Activated CD4-positive, alpha-beta T cell treated with anti-CD3 and anti-CD28 coated beads for 36 hours (primary cell): ENCODE measurements around the gene TUBB4B. TPM values are rescaled to one million over a fixed set of nuclear protein-coding genes. Genes with fewer than 3 reads are reported as not detected.

Experiments used
- ATAC-seq: fragments of 200-7000 bp; cut with Tn5 transposase; one replicate; pipeline ENCODE4 v1.10.0; 2021; ENCODE audit warnings: mild to moderate bottlenecking, moderate library complexity
- CTCF ChIA-PET: fragments of 350-600 bp; sonication (Branson Sonifier 250); formaldehyde crosslinking; loops from one replicate; lab custom pipeline; 2021; ENCODE audit warnings: antibody characterized with exemption; lab: Charles Lee
- POLR2A ChIA-PET: fragments of 350-600 bp; sonication (Branson Sonifier 250); formaldehyde crosslinking; loops from one replicate; lab custom pipeline; 2021; ENCODE audit warnings: antibody characterized with exemption, inconsistent platforms; lab: Charles Lee
- DNase-seq: peaks from one replicate; pipeline ENCODE4 v3.0.0-alpha.2; 2020
- H3K27ac Mint-ChIP-seq: one replicate; pipeline ENCODE4 v1.8.0; 2021; ENCODE audit warnings: mixed read lengths
- H3K27me3 Mint-ChIP-seq: one replicate; pipeline ENCODE4 v1.8.0; 2021; ENCODE audit warnings: mixed read lengths
- H3K36me3 Mint-ChIP-seq: one replicate; pipeline ENCODE4 v1.8.0; 2021; ENCODE audit warnings: low read depth, mixed read lengths
- H3K4me1 Mint-ChIP-seq: one replicate; pipeline ENCODE4 v1.8.0; 2021; ENCODE audit warnings: mixed read lengths
- H3K4me3 Mint-ChIP-seq: one replicate; pipeline ENCODE4 v1.8.0; 2021; ENCODE audit warnings: mild to moderate bottlenecking, moderate library complexity, mixed read lengths
- H3K9me3 Mint-ChIP-seq: one replicate; pipeline ENCODE4 v1.8.0; 2021; ENCODE audit warnings: low read depth, mixed read lengths
- intact Hi-C, 2 experiments: fragments of 100-400 bp; cut with DNase I in 1 of 2; cut with micrococcal nuclease in 1 of 2; formaldehyde crosslinking; loops; one replicate each; pipeline versions ENCODE4 v1.14.2 to v1.15.1; 2022 to 2024; cut with DNase I, micrococcal nuclease
- total RNA-seq, 2 experiments: library from RNA; stranded (reverse); gene quantifications; one replicate each; pipeline ENCODE4 v1.2.3, GENCODE V29; 2021

TUBB4B gene
- total RNA-seq, 2 experiments from 2014 or later = 264 to 278 TPM

DNA sequence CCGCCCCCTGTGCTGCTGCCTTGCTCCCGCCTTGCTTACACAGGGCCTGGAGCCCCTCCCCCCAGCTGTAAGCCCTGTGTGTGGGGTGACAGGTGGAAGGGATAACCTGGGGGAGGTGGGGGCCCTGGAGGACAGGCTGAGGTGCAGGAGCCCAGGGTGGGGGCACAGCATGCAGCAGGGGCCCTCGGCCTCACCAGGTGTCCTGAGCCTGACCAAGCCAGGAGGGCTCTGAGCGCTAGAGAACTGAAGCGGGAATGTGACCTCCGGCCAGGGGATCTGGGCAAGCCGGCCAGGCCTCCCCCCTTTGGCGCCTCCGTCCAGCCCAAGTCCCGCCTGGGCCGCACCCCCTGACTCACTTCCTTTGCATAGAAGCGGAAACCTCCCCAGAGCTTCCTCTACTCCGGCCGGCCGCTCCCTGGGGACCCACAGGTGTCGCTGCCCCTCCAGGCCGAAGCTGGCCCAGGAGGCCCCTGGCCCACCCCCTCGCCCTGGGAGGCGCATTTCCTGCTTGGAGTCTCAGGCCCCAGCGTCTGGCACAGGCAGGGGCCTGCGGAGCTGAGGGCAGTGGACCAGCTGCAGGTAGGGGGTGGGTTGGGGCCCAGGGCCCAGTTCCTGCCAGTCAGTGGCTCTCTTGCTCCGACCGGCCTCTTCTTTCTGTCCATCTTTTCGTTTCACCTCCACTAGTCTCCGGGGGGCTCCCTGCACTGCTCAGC, 36.4 kb downstream of the TUBB4B start, which contains the start of gene TOR4A:
TSS of gene TOR4A (plus strand) at position 398 of the 713 bp plus-strand sequence. CDS start 964 bp downstream, outside the sequence.
- POLR2A ChIA-PET = interaction anchor here (1.0 kb wide), 1 partner anchor 182 kb away, joined by 3 read pairs; no protein-coding TSS in a partner anchor

DNA sequence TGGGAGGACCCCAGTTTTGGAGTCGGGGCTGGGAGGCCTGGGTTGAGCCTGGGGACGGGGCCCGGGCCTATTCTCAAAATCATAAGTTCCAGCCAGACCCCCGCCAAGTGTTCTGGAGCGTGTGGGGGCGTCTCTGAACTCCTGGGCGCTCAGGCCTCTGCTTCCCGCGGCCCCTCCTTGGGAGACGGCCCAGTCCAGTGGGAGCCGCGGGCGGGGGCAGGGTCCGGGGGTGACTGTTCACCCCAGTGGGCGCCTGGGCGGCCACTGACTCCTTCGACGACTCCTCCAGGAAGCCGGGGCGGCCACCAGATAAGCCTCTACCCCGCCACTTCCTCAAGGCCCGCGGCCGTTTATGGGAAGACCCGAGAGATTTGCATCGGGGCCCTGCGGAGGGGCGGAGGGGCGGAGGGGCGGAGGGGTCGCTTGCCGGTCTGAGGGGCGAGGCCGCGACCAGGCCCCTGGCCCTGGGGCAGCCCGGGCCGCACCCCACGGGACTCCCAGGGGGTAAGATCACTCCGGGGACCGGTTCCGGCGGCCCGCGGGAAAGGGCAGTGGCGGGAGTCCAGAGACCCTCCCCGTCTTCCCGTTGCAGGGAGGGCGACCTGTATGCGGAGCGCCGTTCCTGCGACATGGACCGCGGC, 37.1 kb downstream of the TUBB4B start:
- peak overlapping the region; percentile 61 for H3K4me3 Mint-ChIP-seq
- DNase-seq = no peak
- intact Hi-C loops = no loop called here
- H3K4me1 Mint-ChIP-seq = peaks cover 8% of the 10 kb centered on the region
- H3K27me3 Mint-ChIP-seq = peaks cover 3% of the 10 kb centered on the region
- POLR2A ChIA-PET = interaction anchor here (1.0 kb wide), 1 partner anchor 183 kb away, joined by 3 read pairs; no protein-coding TSS in a partner anchor
- CTCF ChIA-PET = interaction anchor here (0.6 to 1.4 kb wide), 3 partner anchors 9 to 265 kb away, joined by 3 to 6 read pairs (median 5); no protein-coding TSS in a partner anchor
- peak; percentile 14 for ATAC-seq
- no peak overlapping the region for H3K27ac Mint-ChIP-seq
- H3K9me3 Mint-ChIP-seq = no peaks in the 10 kb centered on the region
- peaks cover 4% of the 10 kb centered on the region for H3K36me3 Mint-ChIP-seq

More for the DNA sequence above, 36.4 kb downstream of the TUBB4B start, which contains the start of gene TOR4A:
- Mint-ChIP-seq H3K27me3 (peaks cover 1% of the 10 kb centered on the region), H3K27ac (no peak within 1 kb of the TSS), H3K4me3 (peak within 1 kb of the TSS; percentile 61), H3K36me3 (peaks cover 4% of the 10 kb centered on the region), H3K9me3 (no peaks in the 10 kb centered on the region), H3K4me1 (peaks cover 8% of the 10 kb centered on the region)
- peak; percentile 82 for ATAC-seq
- CTCF ChIA-PET = interaction anchor here (0.5 to 1.4 kb wide), 4 partner anchors 9 to 424 kb away, joined by 3 to 6 read pairs (median 4); no protein-coding TSS in a partner anchor
- DNase-seq = peak; percentile 69
- intact Hi-C loops = no loop called here

GRCh38 chr9:137278721-137279711, 37.9 kb downstream of the TUBB4B start:
- DNase-seq (no peak), ATAC-seq (no peak)
- no peak overlapping the region for H3K4me3 Mint-ChIP-seq
- CTCF ChIA-PET = no interaction called here
- intact Hi-C loops = no loop called here
- H3K9me3 Mint-ChIP-seq = no peaks in the 10 kb centered on the region
- POLR2A ChIA-PET = no interaction called here
- peaks cover 8% of the 10 kb centered on the region for H3K4me1 Mint-ChIP-seq
- H3K36me3 Mint-ChIP-seq = peaks cover 4% of the 10 kb centered on the region
- peaks cover 3% of the 10 kb centered on the region for H3K27me3 Mint-ChIP-seq
- H3K27ac Mint-ChIP-seq = no peak overlapping the region

DNA sequence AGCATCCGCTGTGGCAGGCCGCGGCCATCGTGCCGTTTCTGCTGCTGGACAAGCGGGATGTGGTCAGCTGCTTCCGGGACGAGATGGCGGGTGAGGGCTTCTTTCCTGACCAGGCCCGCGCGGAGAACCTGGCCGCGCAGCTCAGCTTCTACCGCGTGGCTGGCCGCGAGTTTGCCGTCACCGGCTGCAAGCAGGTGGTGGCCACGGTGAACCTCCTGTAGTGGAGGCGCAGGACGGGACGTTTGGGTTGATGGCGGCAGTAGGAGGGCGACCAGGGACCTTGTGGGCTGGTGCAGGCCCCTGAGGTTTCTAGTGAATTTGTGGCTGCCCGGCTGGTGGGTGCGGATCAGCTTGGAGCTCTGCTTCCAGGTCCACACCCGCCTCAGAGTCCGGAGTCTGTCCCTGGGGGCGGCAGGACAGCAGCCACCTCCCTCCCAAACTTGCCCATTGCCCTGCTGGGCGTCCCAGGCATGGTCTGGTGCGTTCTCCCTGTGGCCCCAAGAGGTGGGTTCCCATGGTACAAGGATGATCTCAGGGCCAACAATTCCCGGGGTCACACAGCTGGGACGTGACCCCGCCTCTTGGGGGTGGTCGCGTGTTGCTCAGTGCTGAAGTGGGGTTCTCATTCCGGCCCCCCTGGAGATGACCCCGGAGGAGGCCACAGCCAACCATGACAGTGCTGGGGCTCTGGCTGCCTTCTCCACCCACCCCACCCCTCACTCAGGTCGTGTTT, 38.8 kb downstream of the TUBB4B start:
- intact Hi-C loops = no loop called here
- Mint-ChIP-seq H3K27ac (no peak overlapping the region), H3K4me3 (no peak overlapping the region), H3K36me3 (no peaks in the 10 kb centered on the region), H3K27me3 (peaks cover 3% of the 10 kb centered on the region), H3K9me3 (no peaks in the 10 kb centered on the region), H3K4me1 (peaks cover 8% of the 10 kb centered on the region)
- ChIA-PET CTCF (no interaction called here), POLR2A (no interaction called here)
- no peak for DNase-seq
- no peak for ATAC-seq

- no peaks in the 10 kb centered on the region for H3K9me3 Mint-ChIP-seq
Measured at GRCh38 chr9:137280474-137281344, 39.6 kb downstream of the TUBB4B start.

GRCh38 chr9:137281345-137282116, 40.4 kb downstream of the TUBB4B start:
- intact Hi-C loops = no loop called here
- H3K9me3 Mint-ChIP-seq = no peaks in the 10 kb centered on the region
- no peak overlapping the region for H3K27ac Mint-ChIP-seq
- ChIA-PET CTCF (interaction anchor here (1.6 kb wide), 1 partner anchor 20 kb away, joined by 4 read pairs; the partner anchor contains the start of gene NRARP), POLR2A (interaction anchor here (0.6 kb wide), 1 partner anchor 305 kb away, joined by 3 read pairs; no protein-coding TSS in a partner anchor)
- no peak overlapping the region for H3K4me3 Mint-ChIP-seq
- no peak for ATAC-seq
- H3K27me3 Mint-ChIP-seq = peaks cover 5% of the 10 kb centered on the region
- H3K4me1 Mint-ChIP-seq = peaks cover 8% of the 10 kb centered on the region
- DNase-seq = no peak
- no peaks in the 10 kb centered on the region for H3K36me3 Mint-ChIP-seq

More at GRCh38 chr9:137280474-137281344, 39.6 kb downstream of the TUBB4B start:
- intact Hi-C loops = no loop called here
- peaks cover 5% of the 10 kb centered on the region for H3K27me3 Mint-ChIP-seq
- no peak overlapping the region for H3K27ac Mint-ChIP-seq
- peaks cover 8% of the 10 kb centered on the region for H3K4me1 Mint-ChIP-seq
- CTCF ChIA-PET = no interaction called here
- POLR2A ChIA-PET = no interaction called here
- ATAC-seq (no peak), DNase-seq (no peak)
- no peaks in the 10 kb centered on the region for H3K36me3 Mint-ChIP-seq
- H3K4me3 Mint-ChIP-seq = no peak overlapping the region

- H3K36me3 Mint-ChIP-seq = no peaks in the 10 kb centered on the region
- CTCF ChIA-PET = interaction anchor here (0.5 to 1.7 kb wide), 8 partner anchors 10 to 229 kb away, joined by 3 to 5 read pairs (median 3); partner anchors contain the start of gene TOR4A
- H3K27me3 Mint-ChIP-seq = peaks cover 9% of the 10 kb centered on the region
- H3K4me1 Mint-ChIP-seq = no peaks in the 10 kb centered on the region
- intact Hi-C loops = loop anchor here in 1 of 2 experiments (2.0 kb wide), 1 partner anchor 158 kb away; no protein-coding TSS in a partner anchor
- ATAC-seq (peak; percentile 78), DNase-seq (peak; percentile 64)
- H3K9me3 Mint-ChIP-seq = no peaks in the 10 kb centered on the region
- H3K4me3 Mint-ChIP-seq = no peak overlapping the region
- no peak overlapping the region for H3K27ac Mint-ChIP-seq
- POLR2A ChIA-PET = interaction anchor here (0.7 kb wide), 1 partner anchor 388 kb away, joined by 4 read pairs; no protein-coding TSS in a partner anchor
Measured at GRCh38 chr9:137286975-137287383, 45.9 kb downstream of the TUBB4B start.

DNA sequence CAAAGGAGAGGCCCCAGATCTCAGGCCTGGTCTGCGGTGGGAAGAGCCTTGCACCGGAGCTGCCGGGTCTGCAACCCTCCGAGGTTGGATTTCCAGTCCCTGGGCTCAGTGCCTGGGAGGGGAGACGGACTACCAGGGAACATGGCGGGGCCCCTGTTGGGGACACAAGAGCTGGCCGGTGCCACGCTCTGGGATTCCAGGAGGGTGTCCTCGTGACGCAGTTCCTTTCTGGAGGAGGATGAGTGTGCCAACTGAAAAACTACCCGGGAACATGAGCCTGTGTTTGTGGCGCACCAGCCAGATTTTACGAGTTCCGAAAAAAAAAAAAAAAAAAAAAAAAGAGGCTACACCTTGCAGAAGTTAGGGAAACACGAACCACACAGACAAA, 52.0 kb downstream of the TUBB4B start:
- CTCF ChIA-PET = interaction anchor here (1.2 to 1.4 kb wide), 2 partner anchors 9 to 15 kb away, joined by 3 to 4 read pairs; partner anchors contain the start of gene NRARP
- DNase-seq = no peak
- no peak overlapping the region for H3K27ac Mint-ChIP-seq
- intact Hi-C loops = loop anchor here in 1 of 2 experiments (10.0 kb wide), 2 partner anchors 152 to 232 kb away; partner anchors contain the start of gene ENTPD8
- no peaks in the 10 kb centered on the region for H3K4me1 Mint-ChIP-seq
- H3K36me3 Mint-ChIP-seq = no peaks in the 10 kb centered on the region
- no peaks in the 10 kb centered on the region for H3K9me3 Mint-ChIP-seq
- H3K4me3 Mint-ChIP-seq = no peak overlapping the region
- peaks cover 23% of the 10 kb centered on the region for H3K27me3 Mint-ChIP-seq
- no peak for ATAC-seq
- POLR2A ChIA-PET = no interaction called here
